Measurements from ENCODE around the gene CORIN.

The CORIN gene

DNA sequence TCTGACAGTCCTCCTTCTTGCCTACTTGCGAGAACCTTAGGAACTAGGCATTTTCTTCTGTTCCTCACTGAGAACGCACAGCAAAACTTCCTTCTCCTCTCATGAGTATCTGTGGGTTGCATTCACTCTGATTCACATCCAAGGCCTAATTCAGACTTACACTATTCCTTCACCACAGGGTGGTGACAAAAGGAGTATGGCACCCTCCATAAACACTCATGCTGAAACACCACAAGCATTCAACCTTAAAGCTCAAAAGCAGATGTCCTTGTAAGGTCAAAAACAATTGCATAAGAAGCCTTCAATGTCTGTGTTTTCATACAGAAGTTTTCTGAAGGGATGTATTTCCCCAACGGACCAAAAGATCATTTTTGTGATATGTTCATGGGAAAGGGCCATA, 147.3 kb downstream of the CORIN start:
- no peak for DNase-seq (ENCODE audit: low read depth in 2 of 2)

DNA sequence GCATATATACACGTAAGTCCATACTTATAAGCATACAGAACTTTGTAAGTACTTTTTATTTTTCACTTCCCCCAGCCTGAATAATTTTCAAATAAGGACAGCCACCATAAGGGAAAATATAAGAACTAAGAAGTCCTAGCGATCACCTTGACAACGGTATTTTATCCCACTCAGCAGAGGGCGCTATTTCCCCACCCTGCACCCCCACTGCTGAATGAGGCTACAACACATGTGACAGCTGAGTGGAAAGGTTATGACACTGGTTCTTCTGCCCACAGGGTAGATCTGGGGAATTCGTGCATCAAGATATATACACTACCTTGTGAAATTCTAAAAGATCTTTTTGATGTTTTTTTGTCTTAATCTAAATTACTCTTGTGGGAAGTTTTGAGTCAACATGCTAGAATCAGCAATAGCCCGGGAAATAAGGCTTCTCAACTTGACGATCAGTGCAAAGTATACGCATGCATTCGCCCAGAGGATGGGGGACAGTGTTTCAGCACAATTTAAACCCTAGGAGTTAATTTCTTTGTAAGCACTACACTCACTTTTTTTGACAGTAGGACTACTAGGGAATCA, 151.5 kb downstream of the CORIN start:
- peak; percentile 6 to 23 for DNase-seq (ENCODE audit: low read depth in 2 of 2)

DNA sequence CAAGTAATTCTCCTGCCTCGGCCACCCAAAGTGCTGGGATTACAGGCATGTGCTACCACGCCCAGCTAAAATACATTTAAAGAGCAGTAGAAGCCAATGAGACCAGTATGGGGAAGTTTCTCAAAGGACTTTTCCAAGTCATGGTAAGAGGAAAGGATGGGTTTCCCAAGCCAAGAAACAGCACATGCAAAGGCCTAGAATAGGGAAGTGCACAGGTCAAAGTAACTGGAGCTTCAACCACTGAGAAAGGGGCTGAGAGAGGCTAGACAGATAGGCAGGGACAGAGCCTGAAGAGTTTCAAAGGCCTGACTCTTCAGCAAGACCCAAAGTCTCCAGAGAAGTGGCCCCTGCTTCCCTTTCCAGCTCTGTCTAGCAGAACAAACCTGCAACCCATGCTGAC, 162.1 kb downstream of the CORIN start:
- no peak for DNase-seq (ENCODE audit: low read depth in 2 of 2)

DNA sequence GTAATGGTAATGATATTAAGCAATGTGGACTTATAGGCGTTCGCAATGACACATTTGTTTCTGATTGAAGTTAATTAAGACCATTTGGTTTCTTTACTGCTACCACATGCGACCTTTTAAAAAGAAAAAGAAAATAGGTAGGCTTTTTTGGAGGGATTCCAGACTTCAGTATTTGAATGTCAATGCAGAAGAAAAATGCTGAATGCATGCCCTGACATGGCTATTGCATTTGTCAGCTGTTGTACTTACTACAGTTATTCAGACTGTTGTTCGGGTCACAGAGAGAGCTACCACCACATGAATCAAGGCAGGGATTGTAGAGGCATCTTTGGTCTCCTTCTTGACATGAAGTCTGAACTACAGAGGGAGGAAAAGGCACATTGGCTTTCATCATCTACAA, 163.7 kb downstream of the CORIN start:
- no peak for DNase-seq (ENCODE audit: low read depth in 2 of 2)

DNA sequence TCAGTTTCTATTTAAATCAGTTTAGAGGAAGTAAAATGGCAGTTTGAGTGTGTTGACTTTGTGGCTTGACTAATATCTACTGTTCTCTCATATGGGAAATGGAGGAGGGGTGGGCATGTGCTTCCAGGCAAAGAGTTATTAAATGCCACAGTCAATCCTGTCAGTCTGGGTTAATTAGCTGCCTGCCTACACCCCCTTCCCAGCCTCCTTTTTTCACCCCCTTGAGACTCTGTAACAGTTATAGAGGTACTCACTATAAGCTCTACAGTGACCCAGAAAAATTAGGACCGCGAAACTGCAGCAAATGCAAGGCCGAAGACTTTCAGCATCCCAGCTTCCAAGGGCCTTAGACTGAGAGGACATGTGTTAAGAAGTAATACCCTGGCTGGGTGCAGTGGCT, 165.2 kb downstream of the CORIN start:
- DNase-seq (ENCODE audit: low read depth in 2 of 2): no peak

DNA sequence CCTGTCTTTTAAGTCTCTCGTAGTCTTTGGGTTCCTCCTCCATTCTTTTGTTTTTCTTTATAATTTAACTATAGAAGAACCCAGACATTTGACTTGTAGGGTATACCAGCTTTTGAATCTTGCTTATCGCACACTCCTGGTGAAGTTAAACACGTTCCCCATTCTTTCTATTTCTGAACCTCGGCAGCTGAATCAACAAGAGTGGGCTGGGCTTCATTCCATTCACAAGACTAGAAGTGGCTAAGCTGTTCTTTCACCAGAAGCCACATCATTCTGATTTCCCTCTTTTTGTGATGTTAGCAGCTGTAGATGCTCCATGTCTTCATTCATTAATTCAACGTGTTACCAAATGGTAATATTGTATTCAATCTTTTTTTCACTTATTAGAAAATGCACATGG, 167.9 kb downstream of the CORIN start:
- DNase-seq (ENCODE audit: low read depth in 2 of 2): no peak

DNA sequence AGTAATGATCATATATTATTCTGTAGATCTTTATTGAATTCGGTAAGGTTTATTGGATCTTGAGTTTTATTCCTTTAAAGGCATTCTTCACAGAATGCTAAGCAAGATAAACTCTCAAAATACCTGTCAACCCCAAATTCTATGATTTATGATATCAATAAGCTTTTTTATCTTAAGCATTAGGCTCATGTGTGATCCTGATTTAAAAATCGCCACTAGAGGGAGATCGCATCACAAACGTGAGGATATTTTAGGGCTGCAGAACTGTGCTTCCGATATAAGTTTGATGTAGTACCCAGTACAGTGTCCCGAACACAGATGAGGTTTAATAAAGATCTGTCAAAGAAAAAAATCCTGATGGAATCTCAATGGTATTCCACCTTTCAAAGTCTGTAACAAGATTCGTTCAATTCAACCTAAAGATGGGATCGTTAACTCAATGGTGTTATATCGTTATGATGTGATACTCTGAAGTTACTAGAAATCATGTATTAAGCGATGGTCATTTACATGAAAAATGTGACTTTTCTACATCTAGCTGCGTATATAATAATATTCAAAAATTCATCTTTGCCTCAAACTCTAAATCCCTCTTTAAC, 169.0 kb downstream of the CORIN start:
- no peak for DNase-seq (ENCODE audit: low read depth in 2 of 2)

DNA sequence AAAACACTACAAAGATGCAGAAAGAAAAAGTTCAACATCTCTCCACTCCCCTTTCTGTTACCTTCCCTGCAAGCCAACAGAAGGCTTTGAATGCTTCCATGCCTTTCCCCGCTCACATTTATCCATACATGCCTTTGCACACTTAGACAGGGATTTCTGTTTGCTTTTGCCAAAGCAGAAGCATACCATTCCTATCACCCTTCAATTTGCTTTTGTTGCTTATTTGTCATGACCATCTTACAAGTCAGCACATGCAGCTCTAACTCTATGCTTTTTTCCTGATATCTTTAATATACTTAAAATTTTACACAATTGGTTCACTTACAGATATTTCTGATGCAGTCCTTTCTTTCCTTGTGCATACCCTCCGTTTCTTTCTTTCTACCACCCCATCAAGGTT, 169.6 kb downstream of the CORIN start:
- no peak for DNase-seq (ENCODE audit: low read depth in 2 of 2)

DNA sequence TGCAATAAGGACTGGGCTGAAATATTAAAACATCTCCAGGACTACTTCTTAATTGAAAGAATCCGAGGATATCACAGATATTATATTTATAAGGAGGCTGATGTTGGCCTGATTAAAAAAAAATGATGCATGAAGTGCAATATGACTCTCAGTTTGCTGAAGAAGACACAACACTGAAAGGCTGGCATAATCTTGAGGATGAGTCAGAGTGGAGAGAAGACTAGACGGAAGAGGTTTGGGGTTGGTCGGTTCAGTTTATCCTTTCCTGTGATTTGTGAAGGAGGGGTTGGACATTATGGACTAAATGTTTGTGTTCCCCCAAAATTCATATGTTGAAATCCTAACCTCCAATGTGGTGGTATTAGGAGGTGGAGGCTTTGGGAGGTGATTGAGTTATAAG, 170.3 kb downstream of the CORIN start:
- no peak for DNase-seq (ENCODE audit: low read depth in 2 of 2)

DNA sequence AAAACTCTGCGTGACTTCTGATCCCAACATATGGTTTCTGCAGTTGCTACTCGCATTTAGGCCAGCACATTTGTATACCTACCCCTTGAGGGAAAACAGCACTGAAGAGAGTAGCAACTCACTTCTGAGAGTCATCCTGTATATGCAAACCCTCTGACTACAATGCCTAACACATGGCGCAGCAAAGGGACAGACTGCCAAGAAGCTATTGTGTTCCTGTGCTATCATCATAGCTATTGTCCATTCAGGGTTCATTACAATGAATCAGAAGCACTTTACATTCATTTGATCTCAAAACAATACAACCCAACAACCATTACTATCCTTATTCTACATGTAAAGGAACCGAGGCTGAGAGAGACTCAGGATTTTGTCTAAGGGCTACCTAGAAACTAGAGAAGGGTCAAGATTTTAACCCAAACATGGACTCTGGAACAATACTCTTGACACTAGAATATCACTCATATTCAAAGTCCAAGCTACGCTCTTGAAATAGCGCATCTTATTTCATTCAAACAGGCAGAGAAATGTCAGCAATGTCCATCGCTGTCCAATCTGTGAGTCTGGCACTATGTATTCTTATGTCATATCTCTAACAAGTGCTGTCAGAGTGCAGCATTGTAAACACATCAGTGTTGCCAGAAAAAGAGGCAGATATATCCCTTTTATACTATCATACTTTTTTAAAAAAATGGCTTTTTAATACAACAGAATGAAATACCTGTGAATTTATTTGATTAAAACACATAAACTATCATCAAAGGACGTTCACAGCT, 173.6 kb downstream of the CORIN start:
- no peak for DNase-seq (ENCODE audit: low read depth in 2 of 2)

DNA sequence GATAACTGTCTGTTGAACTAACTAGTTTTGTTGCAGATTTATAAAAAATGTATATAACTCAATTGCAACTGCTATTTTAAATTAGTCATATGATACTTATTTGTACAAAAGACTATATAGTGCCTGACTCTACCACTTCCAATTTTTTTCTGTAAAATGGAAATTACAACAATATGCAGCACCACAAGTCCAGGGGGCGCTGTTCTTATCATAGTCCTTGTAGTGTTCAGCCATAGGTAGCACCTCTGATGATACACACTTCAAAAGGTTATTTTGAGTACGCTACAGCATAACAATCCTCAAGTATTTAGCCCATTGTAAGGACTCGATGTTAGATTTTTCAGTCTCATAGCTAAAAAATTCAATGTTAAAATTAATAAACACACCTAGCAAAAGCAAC, 174.9 kb downstream of the CORIN start:
- DNase-seq (ENCODE audit: low read depth in 2 of 2): no peak

DNA sequence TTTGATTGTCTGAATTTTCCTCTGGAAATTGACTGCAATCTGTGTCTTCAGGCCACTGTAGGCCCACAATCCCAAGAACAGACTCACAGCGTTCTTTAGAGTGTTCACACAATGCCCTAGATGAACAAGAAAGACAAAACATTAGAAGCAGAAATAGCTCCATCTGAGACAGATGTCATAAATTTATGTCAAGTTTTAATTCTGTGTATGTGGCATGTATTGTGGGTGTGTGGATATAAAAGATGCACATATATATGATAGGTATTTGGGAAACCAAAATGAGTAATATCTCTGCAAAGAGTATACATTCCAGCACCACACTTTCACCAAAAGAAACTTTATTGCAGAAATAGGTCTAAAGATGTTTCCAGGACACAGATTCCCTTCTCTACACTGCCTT, 176.1 kb downstream of the CORIN start:
- no peak for DNase-seq (ENCODE audit: low read depth in 2 of 2)

DNA sequence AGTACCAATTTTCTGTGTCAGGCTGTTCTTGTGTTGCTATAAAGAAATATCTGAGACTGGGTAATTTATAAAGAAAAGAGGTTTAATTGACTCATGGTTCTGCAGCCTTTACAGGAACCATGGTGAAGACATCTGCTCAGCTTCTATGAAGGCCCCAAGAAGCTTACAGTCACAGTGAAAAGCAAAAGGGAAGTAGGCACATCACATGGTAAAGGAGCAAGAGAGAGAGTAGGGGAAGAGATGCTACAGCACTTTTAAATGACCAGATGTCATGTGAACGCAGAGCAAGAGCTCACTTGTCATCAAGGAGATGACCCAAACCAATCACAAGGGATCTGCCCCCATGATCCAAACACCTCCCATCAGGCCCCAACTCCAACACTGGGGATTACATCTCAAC, 178.5 kb downstream of the CORIN start:
- DNase-seq (ENCODE audit: low read depth in 2 of 2): no peak

DNA sequence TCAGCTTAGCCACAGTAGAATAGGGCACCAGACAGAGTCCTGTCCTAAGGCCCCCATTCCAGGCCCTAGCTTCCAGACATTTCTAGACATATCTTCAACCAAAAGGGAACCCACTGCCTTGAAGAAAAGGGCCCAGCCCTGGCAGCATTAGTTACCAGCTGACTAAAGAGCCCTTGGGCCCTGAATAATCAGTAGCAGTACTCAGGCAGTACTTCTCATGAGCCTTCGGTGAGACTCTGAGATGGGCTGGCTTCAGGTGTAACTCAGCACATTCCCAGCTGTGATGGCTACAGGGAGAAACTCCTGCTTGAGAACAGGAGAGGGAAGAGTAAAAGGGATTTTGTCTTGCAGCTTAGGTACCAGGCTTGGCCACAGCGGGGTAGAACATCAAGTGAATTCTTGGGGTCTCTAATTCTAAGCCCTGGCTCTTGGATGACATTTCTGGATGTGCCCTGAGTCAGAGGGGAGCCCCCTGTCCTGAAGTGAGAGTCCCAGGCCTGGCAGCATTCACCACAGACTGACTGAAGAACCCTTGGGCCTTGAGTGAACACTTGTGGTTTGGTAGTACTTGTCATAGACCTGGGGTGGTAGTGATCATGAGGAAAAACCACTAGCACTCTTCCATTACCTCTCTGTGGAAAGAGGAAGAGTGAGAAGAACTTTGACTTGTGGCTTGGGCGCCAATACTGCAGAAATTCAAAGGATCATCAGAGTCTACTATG, 182.7 kb downstream of the CORIN start:
- DNase-seq (ENCODE audit: low read depth in 2 of 2): no peak

DNA sequence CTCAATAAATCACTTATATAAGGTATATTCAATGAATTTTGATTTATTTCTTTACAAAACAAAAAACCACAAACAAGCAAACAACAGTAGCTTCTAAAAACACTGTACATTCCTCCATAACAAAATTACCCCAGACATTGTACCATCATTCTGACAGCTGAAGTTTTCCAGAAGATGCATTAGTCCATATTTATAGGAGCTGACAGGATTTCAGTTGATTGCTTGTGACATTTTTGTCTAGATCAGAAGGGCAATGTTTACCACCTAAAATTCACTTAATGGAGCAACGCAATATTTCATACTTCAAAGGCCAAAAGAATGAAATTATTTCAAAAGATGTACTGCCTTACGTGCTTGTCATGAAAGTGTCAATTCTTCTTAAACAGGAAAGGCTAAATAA, 185.8 kb downstream of the CORIN start:
- no peak for DNase-seq (ENCODE audit: low read depth in 2 of 2)

DNA sequence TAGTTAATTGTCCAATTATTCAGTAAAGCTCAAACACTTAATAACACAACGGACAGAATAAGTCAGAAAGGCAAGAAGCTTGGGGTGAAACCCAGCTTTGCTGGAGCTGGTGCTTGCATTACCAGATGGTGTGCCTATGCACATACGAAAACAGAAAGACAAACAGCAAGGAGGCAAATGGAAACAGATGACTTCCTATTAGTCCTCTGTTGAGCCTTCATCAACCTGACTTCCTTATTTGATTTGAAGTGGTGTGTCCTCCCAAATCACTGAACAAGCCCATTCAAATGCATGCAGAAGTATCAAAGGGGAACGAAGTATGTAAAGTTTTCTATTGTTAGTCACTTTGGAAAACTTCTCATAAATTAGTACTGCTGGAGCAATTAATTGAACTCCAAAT, 186.6 kb downstream of the CORIN start:
- DNase-seq (ENCODE audit: low read depth in 2 of 2): no peak

DNA sequence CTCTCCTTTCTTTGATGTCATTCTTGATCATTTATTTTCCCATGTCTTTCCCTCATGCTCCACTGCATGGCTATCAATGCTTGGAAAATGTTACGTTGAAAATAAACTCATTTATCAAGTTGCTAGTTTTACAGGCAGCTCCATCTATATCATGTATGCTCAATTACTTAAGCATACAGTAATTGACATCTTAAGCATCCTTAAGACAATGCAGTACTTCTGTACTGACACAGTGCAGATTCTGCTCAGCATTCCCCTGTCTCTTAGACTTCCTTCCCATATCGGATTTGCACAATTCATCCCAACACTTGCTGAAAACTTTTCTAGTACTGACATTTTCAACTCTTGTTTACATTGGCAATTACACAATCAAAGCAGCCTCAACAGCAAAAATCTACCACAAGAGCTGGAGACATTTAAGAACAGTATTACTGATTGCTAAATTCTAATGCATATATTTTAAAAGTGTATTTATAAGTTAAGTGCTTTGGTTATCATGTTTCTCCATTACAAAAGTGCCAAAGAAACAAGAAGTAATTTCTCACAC, 187.2 kb downstream of the CORIN start:
- DNase-seq (ENCODE audit: low read depth in 2 of 2): no peak

DNA sequence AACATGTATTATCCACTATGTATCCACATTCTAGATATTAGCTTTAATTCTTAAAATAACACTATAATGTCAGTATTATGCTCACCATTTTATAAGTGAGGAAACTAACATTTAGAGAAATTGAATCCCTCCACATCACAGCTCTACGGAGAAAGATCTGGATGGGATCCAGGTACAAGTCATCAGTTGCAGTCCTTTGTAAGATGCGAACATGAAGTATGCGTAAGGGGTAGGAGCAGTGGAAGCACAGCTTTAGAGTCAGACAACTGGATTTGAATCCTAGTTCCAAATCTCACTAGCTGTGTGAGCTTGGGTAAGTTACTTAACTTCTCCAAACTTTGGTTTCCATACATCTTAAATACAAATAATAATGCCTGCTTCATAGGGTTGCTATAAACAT, 190.3 kb downstream of the CORIN start:
- DNase-seq (ENCODE audit: low read depth in 2 of 2): no peak

DNA sequence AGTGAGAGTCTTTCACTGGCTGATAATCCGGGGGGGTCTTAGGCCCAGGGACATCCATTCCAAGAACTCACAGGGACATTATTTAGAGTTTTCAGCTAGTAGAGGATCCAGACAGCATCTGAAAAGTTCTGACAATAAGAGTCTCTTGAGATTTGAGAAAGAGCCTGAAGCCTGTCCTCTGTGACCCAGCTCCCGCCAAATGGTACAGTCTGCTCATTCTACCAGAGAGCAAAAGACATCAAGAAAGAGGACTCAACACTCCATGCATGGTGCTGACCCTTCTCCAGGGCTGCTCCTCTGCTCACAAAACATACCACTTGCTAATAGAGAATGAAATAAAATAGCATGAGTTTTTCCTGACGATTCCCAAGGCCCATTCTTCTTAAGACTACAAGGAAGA, 190.8 kb downstream of the CORIN start:
- DNase-seq (ENCODE audit: low read depth in 2 of 2): no peak

DNA sequence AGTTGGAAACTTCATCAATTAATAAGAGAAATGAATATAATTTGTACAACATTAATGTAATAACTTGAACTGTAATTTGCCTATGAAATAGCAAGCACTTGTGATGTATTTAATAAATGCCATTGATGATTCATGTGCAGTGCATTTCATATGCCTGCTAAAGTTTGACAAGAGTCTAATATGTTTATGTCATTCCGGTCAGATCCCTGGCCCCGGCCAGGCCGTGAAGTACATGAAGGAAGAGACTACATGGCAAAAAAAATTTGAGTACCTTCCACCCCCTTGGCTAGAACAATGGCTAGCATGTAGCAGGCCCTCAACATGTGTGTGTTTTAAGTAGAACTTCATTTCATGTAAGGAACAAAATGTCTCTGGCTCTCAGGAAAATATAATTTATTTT, 191.5 kb downstream of the CORIN start:
- no peak for DNase-seq (ENCODE audit: low read depth in 2 of 2)

DNA sequence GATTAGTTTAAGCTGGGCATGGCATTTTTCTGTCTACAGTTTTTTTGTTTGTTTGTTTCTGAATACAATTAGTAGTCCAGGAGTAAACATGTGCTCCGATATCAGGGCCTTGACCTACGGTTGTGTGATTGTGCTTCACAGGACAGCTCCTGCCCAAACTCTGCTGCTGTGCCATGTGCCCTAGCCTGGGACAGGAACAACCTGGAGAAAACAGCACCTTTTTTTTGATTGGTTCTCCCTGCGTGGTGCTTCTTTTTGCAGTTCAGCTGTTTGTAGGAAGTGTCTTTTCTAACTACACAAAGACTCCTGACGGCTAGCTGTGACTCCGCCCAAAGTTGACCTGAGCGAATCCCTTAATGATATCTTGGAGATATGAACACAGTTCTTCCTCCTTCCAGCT, 194.0 kb downstream of the CORIN start:
- DNase-seq (ENCODE audit: low read depth in 2 of 2): no peak

DNA sequence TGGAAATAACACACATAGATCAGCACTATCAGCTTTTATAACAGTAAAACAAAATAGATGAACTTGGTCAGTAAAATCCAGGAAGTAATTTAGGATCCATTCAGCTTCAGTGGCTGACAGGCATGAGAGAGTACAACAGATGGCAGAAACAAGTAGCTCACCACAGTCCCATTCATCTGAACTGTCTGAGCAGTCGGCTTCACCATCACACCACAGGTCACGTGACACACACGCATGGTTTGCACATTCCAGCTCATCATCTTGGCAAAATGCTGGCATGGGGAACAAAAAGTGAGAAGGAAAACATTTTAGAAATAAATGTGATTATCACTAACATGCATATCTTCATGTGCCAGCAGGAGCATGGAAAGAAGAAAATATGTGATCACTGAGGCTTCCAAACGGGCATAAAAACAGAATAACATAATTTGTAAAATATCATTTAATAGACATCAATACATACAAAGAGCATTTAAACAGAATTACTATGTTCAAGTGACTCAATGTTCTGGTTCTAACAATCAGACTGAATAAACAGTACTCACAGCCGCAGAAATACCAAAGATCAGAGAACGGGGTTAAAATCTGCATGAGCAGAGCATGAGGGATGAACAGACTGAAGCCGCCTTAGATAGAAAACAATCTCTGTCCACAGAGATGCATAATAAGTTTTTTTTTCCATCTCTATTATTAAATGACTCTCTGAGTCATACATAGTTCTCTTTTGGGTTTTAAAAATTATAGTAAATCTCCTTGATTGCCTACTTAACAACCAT, 194.7 kb downstream of the CORIN start:
- no peak for DNase-seq (ENCODE audit: low read depth in 2 of 2)
